GM23248 (cell line): ENCODE data around the gene FRMD5. TPM values are rescaled to one million over a fixed set of nuclear protein-coding genes. Genes with fewer than 3 reads are reported as not detected.

Source experiments
- DNase-seq: peaks from one replicate; pipeline ENCODE4 v3.0.0-alpha.2; 2015
- H2AFZ ChIP-seq: fragments of 200-600 bp; sonication (generic); 2 replicates; pipeline ENCODE4 v1.6.1; 2016; ENCODE audit warnings: antibody characterized with exemption
- H3F3A ChIP-seq: fragments of 200-600 bp; sonication (generic); 2 replicates; pipeline ENCODE4 v1.6.1; 2016; ENCODE audit warnings: mild to moderate bottlenecking, antibody characterized with exemption, mixed run types; ENCODE audit not compliant: insufficient read depth
- H3K27ac ChIP-seq: fragments of 200-600 bp; sonication (generic); 2 replicates; pipeline ENCODE4 v1.5.1; 2016; ENCODE audit warnings: mild to moderate bottlenecking
- H3K27me3 ChIP-seq: fragments of 200-600 bp; sonication (generic); replicated peaks from 2 replicates; pipeline ENCODE4 v1.6.1; 2016; ENCODE audit warnings: mild to moderate bottlenecking; ENCODE audit not compliant: insufficient read depth
- H3K36me3 ChIP-seq: fragments of 200-600 bp; sonication (generic); 2 replicates; pipeline ENCODE4 v1.6.1; 2016; ENCODE audit warnings: low read depth, mild to moderate bottlenecking
- H3K4me1 ChIP-seq: fragments of 200-600 bp; sonication (generic); 2 replicates; pipeline ENCODE4 v1.6.1; 2016; ENCODE audit warnings: mild to moderate bottlenecking; ENCODE audit not compliant: insufficient read depth
- H3K4me2 ChIP-seq: fragments of 200-600 bp; sonication (generic); one replicate; pipeline ENCODE4 v1.6.1; 2016; ENCODE audit warnings: mild to moderate bottlenecking; ENCODE audit not compliant: unreplicated experiment
- H3K4me3 ChIP-seq: fragments of 200-600 bp; sonication (generic); 2 replicates; pipeline ENCODE4 v1.5.1; 2016; ENCODE audit warnings: mild to moderate bottlenecking
- H3K79me2 ChIP-seq: fragments of 200-600 bp; sonication (generic); 2 replicates; pipeline ENCODE4 v1.6.1; 2016; ENCODE audit warnings: mild to moderate bottlenecking; ENCODE audit not compliant: insufficient read depth
- H3K9ac ChIP-seq: fragments of 200-600 bp; sonication (generic); 2 replicates; pipeline ENCODE4 v1.6.1; 2016; ENCODE audit warnings: mild to moderate bottlenecking
- H3K9me2 ChIP-seq: fragments of 200-600 bp; sonication (generic); 2 replicates; pipeline ENCODE4 v1.6.1; 2016; ENCODE audit warnings: mixed run types, mild to moderate bottlenecking, moderate library complexity; ENCODE audit not compliant: insufficient read depth
- H3K9me3 ChIP-seq: fragments of 200-600 bp; sonication (generic); one replicate; pipeline ENCODE4 v1.6.1; 2017; ENCODE audit warnings: low read depth
- H4K20me1 ChIP-seq: fragments of 200-600 bp; sonication (generic); 2 replicates; pipeline ENCODE4 v1.6.0; 2016; ENCODE audit not compliant: insufficient read depth
- EZH2 ChIP-seq: fragments of 200-600 bp; sonication (generic); IDR thresholded peaks from 2 replicates; pipeline ENCODE4 v1.6.1; 2018; ENCODE audit warnings: antibody characterized with exemption, mild to moderate bottlenecking; ENCODE audit not compliant: insufficient read depth, poor library complexity, severe bottlenecking
- EZH2phosphoT487 ChIP-seq: fragments of 200-600 bp; sonication (generic); IDR thresholded peaks from 2 replicates; pipeline ENCODE4 v1.6.1; 2018; ENCODE audit warnings: antibody characterized with exemption, moderate library complexity, mild to moderate bottlenecking, low read depth; ENCODE audit not compliant: insufficient read depth
- WGBS, 2 experiments: methylation state at CpG; one replicate each; pipeline ENCODE4 v1.1.6; 2015 to 2017; ENCODE audit warnings: low lambda C conversion rate in 2 of 2, low coverage in 1 of 2; ENCODE audit errors: missing lambda C conversion rate in 2 of 2; 5-methylcytosine and 5-hydroxymethylcytosine counted together
- in situ Hi-C: fragments of 300-500 bp; cut with MboI; formaldehyde crosslinking; loops from 2 replicates; pipeline ENCODE4 v1.15.0; 2020
- polyA plus RNA-seq: library from polyadenylated mRNA; unstranded; fragments of >200 nt; fragmentation: Nextera tagmentation; extraction: Ambion mirVana; gene quantifications from 2 replicates; pipeline ENCODE4 v1.2.1, GENCODE V29; 2016
- total RNA-seq: library from RNA; depleted of rRNA; stranded (reverse); fragments of >200 nt; shearing (Covaris generic); gene quantifications from 2 replicates; pipeline ENCODE4 v1.2.3, GENCODE V29; 2014

Gene FRMD5
- total and polyA plus RNA-seq, 2 experiments from 2014 or later = 0.65 to 2.9 TPM

DNA sequence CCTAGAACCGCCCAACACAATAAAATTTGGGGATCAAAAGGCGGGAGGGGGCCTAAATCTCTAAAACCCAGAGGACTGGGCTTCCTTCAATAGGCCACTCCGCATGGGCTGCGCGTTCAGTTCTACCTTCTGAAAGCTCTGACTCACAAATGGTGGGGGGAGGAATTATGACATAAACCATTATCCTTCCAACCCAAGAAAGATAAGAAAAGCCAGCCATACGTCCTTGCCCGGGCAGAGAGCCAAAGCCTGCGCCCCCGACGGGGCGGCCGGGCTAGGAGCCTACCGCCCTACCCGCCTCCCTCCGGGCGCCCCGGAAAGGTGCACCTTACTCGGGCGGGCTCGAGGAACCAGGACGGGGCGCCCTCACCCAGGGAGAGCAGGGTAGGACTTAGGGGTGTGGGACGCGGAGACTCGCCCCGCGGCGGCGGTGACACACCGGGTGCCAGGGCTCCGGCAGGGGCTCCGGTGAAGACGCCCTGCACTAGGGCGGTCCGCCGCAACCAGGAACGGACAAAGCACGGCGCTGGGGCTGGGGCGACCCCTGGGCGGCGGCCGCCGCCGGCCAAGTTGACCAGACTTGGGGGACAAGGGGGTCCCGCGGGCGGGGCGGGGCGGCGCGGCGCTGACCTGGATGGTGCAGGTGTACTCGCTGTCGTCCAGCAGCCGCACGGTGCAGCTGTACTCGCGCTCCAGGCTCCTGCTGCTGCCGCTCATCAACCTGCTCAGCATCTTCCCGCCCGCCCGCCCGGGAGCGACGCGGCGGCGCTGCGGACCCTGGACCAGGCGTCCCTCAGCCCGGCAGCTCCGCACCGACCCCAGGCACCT lies 534 bp downstream of the FRMD5 start:
- WGBS, 2 experiments = 6 to 9% methylated on average over 50 to 57 of the region's 74 CpGs
- Histone ChIP-seq H3K9me2 (no peaks in the 10 kb centered on the region), H3K9me3 (no peaks in the 10 kb centered on the region), H3K4me3 (peak overlapping the region; percentile 75), H3K36me3 (no peaks in the 10 kb centered on the region), H3K27me3 (no peaks in the 10 kb centered on the region), H3K4me1 (no peaks in the 10 kb centered on the region), H3K9ac (peak overlapping the region; percentile 4; the same call in 1 of the 2 replicates), H3K27ac (no peak overlapping the region), H3F3A (0 out of 2 replicates have a peak, but pooled peaks cover 6% of the 10 kb centered on the region), H3K79me2 (no peaks in the 10 kb centered on the region), H3K4me2 (peak overlapping the region; percentile 86), H4K20me1 (no peaks in the 10 kb centered on the region), H2AFZ (peak overlapping the region; percentile 88)
- in situ Hi-C loops = no loop called here
- DNase-seq = peak; percentile 68
- TF ChIP-seq EZH2phosphoT487 (no peak), EZH2 (no peak)

GRCh38 chr15:44193651-44194322 lies 1.3 kb downstream of the FRMD5 start:
- Histone ChIP-seq H3K4me3 (peak overlapping the region; percentile 75), H3K27ac (no peak overlapping the region), H3K79me2 (no peaks in the 10 kb centered on the region), H3K4me1 (no peaks in the 10 kb centered on the region), H3F3A (0 out of 2 replicates have a peak, but pooled peaks cover 6% of the 10 kb centered on the region), H4K20me1 (no peaks in the 10 kb centered on the region), H3K27me3 (no peaks in the 10 kb centered on the region), H3K9me3 (no peaks in the 10 kb centered on the region), H3K9me2 (no peaks in the 10 kb centered on the region), H3K9ac (peak overlapping the region; percentile 4; the same call in 1 of the 2 replicates), H3K4me2 (peak overlapping the region; percentile 86), H3K36me3 (no peaks in the 10 kb centered on the region), H2AFZ (peak overlapping the region; percentile 88)
- DNase-seq = peak; percentile 64
- in situ Hi-C loops = no loop called here
- TF ChIP-seq EZH2 = no peak
- TF ChIP-seq EZH2phosphoT487 = no peak
- 9 to 12% methylated on average over 19 to 20 of the region's 20 CpGs for WGBS, 2 experiments

GRCh38 chr15:44188795-44189194 lies 6.3 kb downstream of the FRMD5 start:
- Histone ChIP-seq H3K4me2 (no peak overlapping the region), H3K9me2 (no peaks in the 10 kb centered on the region), H4K20me1 (no peaks in the 10 kb centered on the region), H2AFZ (no peak overlapping the region), H3K4me1 (no peaks in the 10 kb centered on the region), H3K27me3 (no peaks in the 10 kb centered on the region), H3F3A (0 out of 2 replicates have a peak, but pooled peaks cover 6% of the 10 kb centered on the region), H3K79me2 (no peaks in the 10 kb centered on the region), H3K9ac (no peak overlapping the region), H3K9me3 (no peaks in the 10 kb centered on the region), H3K36me3 (no peaks in the 10 kb centered on the region), H3K27ac (no peak overlapping the region), H3K4me3 (no peak overlapping the region)
- 80 to 82% methylated on average over 4 of the region's 4 CpGs for WGBS, 2 experiments
- TF ChIP-seq EZH2 (no peak), EZH2phosphoT487 (no peak)
- DNase-seq = no peak
- in situ Hi-C loops = no loop called here

GRCh38 chr15:44186705-44187104 lies 8.4 kb downstream of the FRMD5 start:
- no peak overlapping the region for H2AFZ ChIP-seq
- in situ Hi-C loops = no loop called here
- H3K4me1 ChIP-seq = no peaks in the 10 kb centered on the region
- WGBS, 2 experiments = 83 to 86% methylated on average over 6 of the region's 6 CpGs
- no peaks in the 10 kb centered on the region for H3K9me3 ChIP-seq
- H3K27ac ChIP-seq = no peak overlapping the region
- no peaks in the 10 kb centered on the region for H3K27me3 ChIP-seq
- no peaks in the 10 kb centered on the region for H3K9me2 ChIP-seq
- no peaks in the 10 kb centered on the region for H3K79me2 ChIP-seq
- H3K36me3 ChIP-seq = no peaks in the 10 kb centered on the region
- H3K4me2 ChIP-seq = no peak overlapping the region
- TF ChIP-seq EZH2phosphoT487 (no peak), EZH2 (no peak)
- no peak for DNase-seq
- H3F3A ChIP-seq = no peaks in the 10 kb centered on the region
- no peaks in the 10 kb centered on the region for H4K20me1 ChIP-seq
- no peak overlapping the region for H3K9ac ChIP-seq
- no peak overlapping the region for H3K4me3 ChIP-seq
